Skeletal muscle satellite cell (primary cell): ENCODE results near the gene ADH1C.
"Not testable (repeated sequence)": the region's sequence is repeated elsewhere in the genome, so short reads cannot be mapped to it uniquely, and the experiment has no call there.

ENCODE experiments used
- H3K27me3 ChIP-seq: 2 replicates; pipeline ENCODE4 v1.7.0; 2013; ENCODE audit warnings: low read length; ENCODE audit not compliant: control insufficient read depth, insufficient read depth
- H3K36me3 ChIP-seq: 2 replicates; pipeline ENCODE4 v1.7.0; 2013; ENCODE audit warnings: mild to moderate bottlenecking, control low read depth, low read length; ENCODE audit not compliant: insufficient read depth
- H3K4me1 ChIP-seq: 2 replicates; pipeline ENCODE4 v1.7.0; 2013; ENCODE audit warnings: low read length; ENCODE audit not compliant: control insufficient read depth, insufficient read depth
- H3K4me2 ChIP-seq: 2 replicates; pipeline ENCODE4 v1.7.0; 2013; ENCODE audit warnings: mild to moderate bottlenecking, low read length
- H3K4me3 ChIP-seq: 2 replicates; pipeline ENCODE4 v1.7.0; 2013; ENCODE audit warnings: low read length
- H3K9ac ChIP-seq: 2 replicates; pipeline ENCODE4 v1.7.0; 2013; ENCODE audit warnings: mild to moderate bottlenecking, low read depth, low read length, moderate library complexity
- H3K9me3 ChIP-seq: replicated peaks from 2 replicates; pipeline ENCODE4 v1.7.0; 2013; ENCODE audit warnings: mild to moderate bottlenecking, control low read depth, low read length

ADH1C gene

DNA sequence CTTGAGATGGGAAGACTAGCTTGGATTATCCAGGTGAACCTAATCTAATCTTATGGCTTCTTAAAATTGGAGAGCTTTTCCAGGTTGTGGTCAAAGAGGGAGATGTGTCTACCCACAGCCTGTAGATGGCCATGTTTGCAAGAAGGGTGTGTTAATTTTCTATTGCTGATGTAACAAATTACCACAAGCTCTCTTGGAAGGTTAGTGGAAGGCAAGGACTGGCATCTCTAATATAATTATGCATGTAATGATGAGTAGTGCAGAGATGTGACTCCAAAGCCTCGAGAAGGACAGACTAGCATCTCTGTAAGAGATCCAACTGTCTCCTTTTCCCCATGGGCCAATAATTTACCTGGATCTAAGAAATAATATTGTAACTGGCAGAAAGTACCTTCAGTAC is 28.2 kb downstream of the ADH1C start:
- Histone ChIP-seq H3K4me2 (no peak overlapping the region), H3K4me3 (no peak overlapping the region), H3K36me3 (no peaks in the 10 kb centered on the region), H3K9ac (no peak overlapping the region), H3K9me3 (no peaks in the 10 kb centered on the region), H3K4me1 (peaks cover 22% of the 10 kb centered on the region), H3K27me3 (no peaks in the 10 kb centered on the region)

DNA sequence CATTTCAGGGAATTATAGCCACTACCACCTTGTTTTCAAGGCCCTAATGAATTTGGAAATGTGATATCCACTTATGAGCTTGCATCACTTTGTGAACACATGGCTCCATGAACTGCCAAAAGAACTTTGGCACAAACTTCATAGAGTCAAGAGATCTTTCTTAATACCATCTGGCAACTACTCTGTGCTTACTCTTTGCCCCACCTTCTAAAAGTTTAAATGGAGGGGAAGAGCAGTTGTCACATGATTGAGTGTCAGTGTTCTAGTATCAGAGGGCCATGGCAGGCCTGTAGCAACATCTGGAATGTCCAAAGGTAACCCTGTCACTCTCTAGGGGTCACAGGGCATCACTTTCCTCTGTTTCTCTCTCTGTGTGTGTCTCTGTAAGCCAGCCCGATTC is 28.8 kb downstream of the ADH1C start:
- Histone ChIP-seq H3K27me3 (no peaks in the 10 kb centered on the region), H3K9ac (no peak overlapping the region), H3K4me1 (peaks cover 22% of the 10 kb centered on the region), H3K9me3 (no peaks in the 10 kb centered on the region), H3K36me3 (no peaks in the 10 kb centered on the region), H3K4me3 (no peak overlapping the region), H3K4me2 (no peak overlapping the region)

DNA sequence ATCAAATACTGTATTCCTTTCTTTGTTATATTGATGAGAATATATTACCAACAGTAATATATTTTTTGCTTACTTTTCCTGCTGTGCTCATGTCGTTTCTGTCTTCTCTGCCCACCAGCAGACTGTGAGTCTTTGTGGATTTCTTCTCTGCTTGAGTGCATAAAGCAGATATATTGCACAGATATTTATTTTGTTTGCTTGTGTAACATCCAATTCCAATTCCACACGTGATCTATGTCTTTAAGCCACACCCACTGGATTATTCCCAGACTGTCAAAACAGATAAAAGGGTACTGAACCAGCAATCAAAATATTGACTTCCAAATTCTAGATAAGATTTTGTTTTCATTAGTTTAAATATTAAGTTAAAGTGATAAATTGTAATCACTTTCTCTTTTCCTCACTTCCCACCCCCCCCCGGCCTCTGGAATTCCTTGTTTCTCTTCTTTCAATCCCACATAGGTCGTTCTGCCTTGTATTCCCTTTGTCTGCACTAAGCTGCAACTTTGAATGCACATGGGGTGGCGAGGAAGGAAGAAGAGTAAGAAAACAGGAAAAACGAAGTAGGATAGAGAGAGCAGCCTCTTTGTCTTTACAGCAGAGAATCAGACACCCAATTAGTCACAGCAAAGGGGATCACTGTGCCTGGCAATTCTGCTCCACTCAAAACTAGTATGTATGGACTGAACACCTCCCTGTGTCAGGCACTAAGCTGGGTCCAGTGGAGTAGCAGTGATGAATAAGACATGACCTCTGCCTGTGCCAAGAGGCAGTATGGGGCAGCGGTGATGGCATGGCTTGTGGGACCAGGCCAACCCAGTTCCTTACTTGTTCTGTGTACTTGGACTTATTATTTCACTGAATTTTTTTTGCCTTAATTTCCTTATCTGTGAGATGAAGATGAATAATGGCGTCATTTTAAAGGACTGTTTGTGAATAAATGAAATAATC is 31.0 kb downstream of the ADH1C start, which contains the start of gene ADH1B:
ADH1B (minus strand) TSS at position 161 of the 951 bp plus-strand sequence; CDS start at position 91, 70 bp downstream.
- H3K36me3 ChIP-seq = no peaks in the 10 kb centered on the region
- H3K27me3 ChIP-seq = no peaks in the 10 kb centered on the region
- H3K4me1 ChIP-seq = peaks cover 22% of the 10 kb centered on the region
- H3K4me3 ChIP-seq = no peak within 1 kb of the TSS
- H3K4me2 ChIP-seq = no peak within 1 kb of the TSS
- no peak within 1 kb of the TSS for H3K9ac ChIP-seq
- no peaks in the 10 kb centered on the region for H3K9me3 ChIP-seq

DNA sequence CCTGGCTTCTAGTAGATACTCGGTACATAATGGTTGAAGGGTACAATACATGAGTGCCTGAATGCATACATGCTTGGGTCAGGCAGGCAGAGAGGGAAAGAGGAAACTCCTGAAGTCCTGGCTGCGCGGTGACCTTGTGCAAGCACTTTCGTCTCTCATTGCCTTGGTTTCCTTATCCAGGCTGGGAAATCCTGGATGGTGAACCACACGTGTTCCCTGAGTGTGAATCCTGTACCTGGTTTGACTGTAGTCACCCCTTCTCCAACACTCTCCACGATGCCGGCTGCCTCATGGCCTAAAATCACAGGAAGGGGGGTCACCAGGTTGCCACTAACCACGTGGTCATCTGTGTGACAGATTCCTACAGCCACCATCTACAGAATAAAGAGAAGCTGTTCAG is 34.7 kb downstream of the ADH1C start:
- H3K36me3 ChIP-seq, H3K4me2 ChIP-seq, H3K4me1 ChIP-seq, H3K9ac ChIP-seq, H3K27me3 ChIP-seq, H3K9me3 ChIP-seq, H3K4me3 ChIP-seq: not testable (repeated sequence)

DNA sequence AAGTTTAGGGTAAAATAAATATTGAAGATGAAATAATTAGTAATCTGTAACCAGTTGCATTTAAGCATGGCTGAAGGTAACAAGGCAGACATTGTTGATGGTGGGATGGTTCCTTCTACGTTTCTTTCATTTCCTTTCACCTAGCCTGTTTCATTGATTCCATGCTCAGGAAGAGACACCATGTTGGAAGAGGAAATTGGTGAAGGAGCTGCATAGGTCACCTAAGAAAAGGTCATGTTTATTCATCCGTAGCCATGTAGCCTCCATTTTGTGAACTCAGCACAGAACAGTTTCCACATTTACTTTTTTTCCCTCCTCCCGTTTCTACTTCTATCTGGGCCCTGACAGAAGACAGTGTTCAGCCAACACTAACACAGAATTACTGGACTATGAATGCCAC is 35.2 kb downstream of the ADH1C start:
- Histone ChIP-seq H3K27me3 (no peaks in the 10 kb centered on the region), H3K9ac (no peak overlapping the region), H3K4me1 (no peaks in the 10 kb centered on the region), H3K4me2 (no peak overlapping the region), H3K9me3 (no peaks in the 10 kb centered on the region), H3K36me3 (no peaks in the 10 kb centered on the region), H3K4me3 (no peak overlapping the region)

DNA sequence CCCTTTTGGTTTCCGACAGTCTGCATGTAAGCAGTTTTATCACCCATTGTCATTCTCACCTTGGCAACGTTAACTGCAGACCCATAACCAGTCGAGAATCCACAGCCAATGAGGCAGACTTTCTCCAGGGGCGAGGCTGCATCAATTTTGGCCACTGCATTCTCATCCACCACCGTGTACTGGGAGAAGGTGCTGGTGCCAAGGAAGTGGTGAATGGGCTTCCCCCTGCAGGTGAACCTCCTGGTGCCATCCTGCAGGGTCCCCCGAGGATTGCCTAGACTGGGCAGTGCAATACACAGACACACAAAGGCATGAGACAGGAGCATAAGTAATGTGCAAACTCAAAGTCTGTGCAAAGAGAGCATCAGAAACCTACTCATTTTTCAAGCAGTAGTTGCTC is 36.7 kb downstream of the ADH1C start:
- H3K4me3 ChIP-seq = no peak overlapping the region
- H3K4me1 ChIP-seq = no peaks in the 10 kb centered on the region
- no peak overlapping the region for H3K9ac ChIP-seq
- no peaks in the 10 kb centered on the region for H3K9me3 ChIP-seq
- no peak overlapping the region for H3K4me2 ChIP-seq
- no peaks in the 10 kb centered on the region for H3K36me3 ChIP-seq
- no peaks in the 10 kb centered on the region for H3K27me3 ChIP-seq

DNA sequence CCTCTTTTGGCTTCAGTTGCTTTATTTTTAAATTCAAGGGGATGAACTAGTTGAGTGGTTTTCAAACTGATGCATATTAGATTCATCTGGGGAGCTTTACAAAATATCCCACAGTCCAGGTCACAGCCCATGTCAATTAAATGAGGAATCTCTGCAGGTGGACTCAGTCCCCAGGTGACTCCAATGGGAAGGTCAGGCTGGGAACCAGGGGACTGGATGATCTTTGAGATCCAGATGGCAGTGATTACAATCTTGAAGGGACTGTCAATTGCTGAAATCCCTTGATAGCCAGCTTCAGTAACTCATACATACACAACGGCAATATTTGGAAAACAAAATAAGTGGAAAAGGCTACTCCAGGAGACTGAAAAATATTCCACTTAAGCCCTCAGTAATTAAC is 38.3 kb downstream of the ADH1C start:
- Histone ChIP-seq H3K9ac (no peak overlapping the region), H3K4me2 (no peak overlapping the region), H3K4me1 (no peaks in the 10 kb centered on the region), H3K27me3 (no peaks in the 10 kb centered on the region), H3K4me3 (no peak overlapping the region), H3K9me3 (no peaks in the 10 kb centered on the region), H3K36me3 (no peaks in the 10 kb centered on the region)

DNA sequence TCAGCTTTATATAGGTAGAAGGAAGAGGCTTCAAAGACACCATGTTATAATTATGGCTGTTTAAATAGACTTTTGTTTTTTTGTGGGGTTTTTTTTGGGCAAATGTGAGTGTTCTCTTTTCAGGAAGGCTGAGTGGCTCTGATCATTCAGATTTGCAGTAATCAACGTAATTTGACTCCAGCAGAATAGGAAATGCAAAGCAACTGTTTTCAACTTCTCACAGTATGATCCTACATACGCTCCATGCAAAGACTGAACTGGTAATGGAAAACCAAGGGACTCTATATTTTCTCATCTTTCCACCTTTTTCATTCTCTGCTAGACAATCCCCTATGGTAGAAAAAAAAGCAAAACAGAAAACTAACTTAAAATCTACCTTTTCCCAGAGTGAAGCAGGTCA is 42.2 kb downstream of the ADH1C start:
- H3K4me1 ChIP-seq = no peaks in the 10 kb centered on the region
- no peak overlapping the region for H3K4me3 ChIP-seq
- no peaks in the 10 kb centered on the region for H3K27me3 ChIP-seq
- no peak overlapping the region for H3K9ac ChIP-seq
- no peak overlapping the region for H3K4me2 ChIP-seq
- no peaks in the 10 kb centered on the region for H3K36me3 ChIP-seq
- no peaks in the 10 kb centered on the region for H3K9me3 ChIP-seq

DNA sequence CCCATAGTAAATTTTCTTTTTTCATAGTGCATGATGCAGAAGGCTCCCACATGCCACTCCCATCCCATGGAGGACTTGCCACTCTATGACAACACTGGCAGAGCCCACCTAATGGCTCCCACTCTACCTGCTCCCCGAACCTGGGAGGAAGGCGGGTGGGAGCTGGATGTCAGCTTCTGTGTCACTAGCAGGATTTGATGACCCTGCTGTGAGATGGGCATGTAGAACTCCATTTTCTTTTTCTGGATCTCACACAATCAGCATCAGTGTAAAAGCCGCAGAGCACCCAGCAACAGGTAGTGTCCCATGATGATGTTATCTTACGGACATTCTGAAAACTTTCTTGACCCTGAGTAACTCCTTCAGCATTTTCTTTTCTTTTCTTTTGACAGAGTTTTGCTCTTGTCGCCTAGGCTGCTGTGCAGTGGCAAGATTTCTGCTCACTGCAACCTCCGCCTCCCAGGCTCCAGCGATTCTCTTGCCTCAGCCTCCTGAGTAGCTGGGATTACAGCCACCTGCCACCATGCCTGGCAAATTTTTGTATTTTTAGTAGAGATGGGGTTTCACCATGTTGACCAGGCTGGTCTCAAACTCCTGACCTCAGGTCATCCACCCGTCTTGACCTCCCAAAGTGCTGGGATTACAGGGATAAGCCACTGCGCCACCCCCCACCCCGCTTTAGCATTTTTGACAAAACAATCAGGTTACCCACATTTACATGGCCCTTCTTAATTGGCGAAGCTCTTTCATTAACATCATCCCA is 46.7 kb downstream of the ADH1C start:
- Histone ChIP-seq H3K9me3 (no peaks in the 10 kb centered on the region), H3K9ac (no peak overlapping the region), H3K36me3 (no peaks in the 10 kb centered on the region), H3K4me1 (peaks cover 13% of the 10 kb centered on the region), H3K27me3 (no peaks in the 10 kb centered on the region), H3K4me2 (no peak overlapping the region), H3K4me3 (no peak overlapping the region)

DNA sequence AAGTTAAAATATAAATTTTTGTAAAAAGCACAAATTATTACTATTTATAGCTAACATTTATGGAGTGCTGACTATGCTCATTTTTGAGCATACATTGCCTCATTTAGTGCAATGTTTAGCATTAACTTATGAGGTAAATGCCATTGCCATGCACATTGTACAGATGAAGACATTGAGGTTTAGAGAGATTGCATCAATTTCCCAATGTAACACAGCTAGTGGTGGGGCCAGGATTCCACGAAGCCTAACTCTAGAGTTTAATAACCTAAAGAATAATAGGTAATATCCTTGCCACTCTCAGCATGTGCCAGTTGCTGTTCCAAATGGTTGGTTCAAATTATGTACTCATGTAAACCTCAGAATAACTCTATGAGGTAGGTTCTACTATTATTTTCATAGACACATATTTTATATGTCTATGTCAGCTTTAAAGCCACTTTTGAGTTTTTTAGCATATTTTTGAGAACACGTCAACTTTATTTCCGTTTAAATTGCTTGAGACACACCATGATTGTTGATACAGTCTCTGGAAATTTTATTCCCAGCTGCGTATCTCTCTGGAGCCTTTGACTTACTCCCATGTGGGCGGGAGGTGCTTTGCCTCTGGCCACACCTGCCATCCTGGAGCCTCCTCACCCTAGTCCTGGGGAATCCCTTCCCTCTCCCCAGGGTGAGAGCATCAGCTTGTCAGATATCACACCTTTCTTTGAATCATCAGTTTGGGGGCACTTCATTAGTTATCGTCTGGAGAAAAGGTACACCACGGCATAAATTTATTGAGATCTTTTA is 51.0 kb downstream of the ADH1C start:
- H3K9ac ChIP-seq = no peak overlapping the region
- no peaks in the 10 kb centered on the region for H3K9me3 ChIP-seq
- H3K36me3 ChIP-seq = no peaks in the 10 kb centered on the region
- peaks cover 20% of the 10 kb centered on the region for H3K4me1 ChIP-seq
- peak overlapping the region; percentile 33 for H3K4me2 ChIP-seq
- H3K4me3 ChIP-seq = no peak overlapping the region
- H3K27me3 ChIP-seq = no peaks in the 10 kb centered on the region

DNA sequence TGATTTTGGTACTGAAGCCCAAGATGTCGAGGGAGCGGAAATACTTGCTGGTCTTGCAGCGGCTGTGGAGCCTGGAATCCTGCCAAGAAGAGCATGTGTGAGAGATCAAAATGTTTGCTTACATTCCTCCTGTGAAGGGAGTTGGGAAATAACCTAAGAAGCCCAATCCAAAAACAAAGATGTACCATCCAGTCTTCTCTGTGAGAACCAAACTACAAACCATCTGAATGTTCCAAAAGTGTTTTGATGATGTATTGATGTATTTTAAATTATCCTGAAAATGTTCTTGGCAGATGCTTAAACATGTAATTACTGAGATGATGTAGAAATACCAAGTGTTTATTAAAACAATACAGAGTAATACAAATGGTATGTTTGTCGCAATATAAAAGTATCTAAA is 51.6 kb downstream of the ADH1C start:
- Histone ChIP-seq H3K9ac (no peak overlapping the region), H3K9me3 (no peaks in the 10 kb centered on the region), H3K4me2 (peak overlapping the region; percentile 33), H3K4me3 (no peak overlapping the region), H3K4me1 (peaks cover 20% of the 10 kb centered on the region), H3K36me3 (no peaks in the 10 kb centered on the region), H3K27me3 (no peaks in the 10 kb centered on the region)
